Mucosa of stomach (tissue), 1 donor: Measurements from ENCODE around the gene PCNX1.

Experiments
- H3K27me3 ChIP-seq: one replicate; pipeline ENCODE4 v1.7.0; 2013; ENCODE audit warnings: mild to moderate bottlenecking, low read length; ENCODE audit not compliant: control insufficient read depth, insufficient read depth
- H3K36me3 ChIP-seq: one replicate; pipeline ENCODE4 v1.7.0; 2013; ENCODE audit warnings: low read length; ENCODE audit not compliant: control insufficient read depth, insufficient read depth
- H3K4me1 ChIP-seq: one replicate; pipeline ENCODE4 v1.7.0; 2013; ENCODE audit warnings: mild to moderate bottlenecking, low read length; ENCODE audit not compliant: control insufficient read depth, insufficient read depth
- H3K4me3 ChIP-seq: one replicate; pipeline ENCODE4 v1.7.0; 2013; ENCODE audit warnings: low read length
- H3K9ac ChIP-seq: one replicate; pipeline ENCODE4 v1.7.0; 2013; ENCODE audit warnings: mild to moderate bottlenecking, low read length, moderate library complexity
- H3K9me3 ChIP-seq: one replicate; pipeline ENCODE4 v1.7.0; 2013; ENCODE audit warnings: mild to moderate bottlenecking, low read length, moderate library complexity; ENCODE audit not compliant: control insufficient read depth
- donor health status: Pancreatic carcinoma.

PCNX1 gene

DNA sequence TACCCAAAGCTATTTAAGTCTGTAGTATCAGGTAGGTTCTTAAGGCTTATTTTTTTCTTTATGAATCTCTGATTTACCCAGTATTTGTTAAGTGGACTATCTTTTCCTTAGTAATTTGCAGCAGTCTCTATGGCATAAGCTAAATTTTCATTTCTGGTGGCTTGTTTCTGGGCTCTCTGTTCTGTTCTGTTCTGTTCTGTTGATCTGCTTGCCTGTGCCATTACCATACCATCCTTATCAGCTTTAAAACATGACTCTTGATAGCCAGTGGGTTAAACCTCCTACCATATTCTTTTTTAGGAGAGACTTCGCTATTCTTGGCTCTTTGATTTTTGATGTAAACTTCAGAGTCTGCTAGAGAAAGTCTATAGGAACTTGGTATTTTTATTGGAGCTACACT is 46.8 kb downstream of the PCNX1 start:
- Histone ChIP-seq H3K9ac (no peak overlapping the region), H3K4me1 (no peaks in the 10 kb centered on the region), H3K9me3 (no peaks in the 10 kb centered on the region)

DNA sequence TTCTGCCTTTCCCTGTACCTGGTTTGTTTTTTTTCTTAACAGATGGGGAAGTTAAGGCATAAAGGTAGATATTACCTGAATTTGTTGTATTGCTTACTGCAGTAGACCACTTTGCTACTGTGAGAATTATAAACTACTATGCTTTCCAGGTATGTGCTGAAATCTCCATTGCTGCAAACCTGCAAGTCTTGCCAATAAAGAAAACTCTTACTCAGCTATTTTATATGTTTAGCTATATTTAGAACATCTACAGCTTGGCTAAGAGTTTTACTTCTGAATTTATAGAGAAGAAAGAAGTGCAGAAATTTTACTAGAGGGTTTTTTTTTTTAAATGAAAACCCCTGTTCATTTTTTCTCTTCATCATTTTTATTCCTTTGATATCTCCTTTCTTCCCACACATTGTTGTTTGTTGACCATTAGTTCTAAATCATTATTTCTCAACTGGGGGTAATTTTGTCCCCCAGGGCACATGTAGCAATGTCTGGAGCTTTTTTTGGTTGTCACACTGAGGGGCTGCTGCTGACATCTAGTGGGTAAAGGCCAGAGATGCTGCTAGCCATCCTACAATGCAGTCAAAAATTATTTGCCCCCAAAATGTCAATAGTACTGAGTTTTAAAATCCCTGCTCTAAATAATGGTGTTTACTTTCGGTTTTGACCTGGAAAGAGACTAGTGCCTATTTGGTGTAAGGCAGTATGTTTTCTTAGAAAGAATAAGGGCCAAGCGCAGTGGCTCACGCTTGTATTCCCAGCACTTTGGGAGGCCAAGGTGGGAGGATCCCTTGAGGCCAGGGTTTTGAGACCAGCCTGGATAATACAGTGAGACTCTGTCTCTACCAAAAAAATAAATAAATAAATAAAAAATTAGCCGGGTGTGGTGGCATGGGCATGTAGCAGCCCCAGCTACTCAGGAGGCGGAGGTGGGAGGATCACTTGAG is 48.6 kb downstream of the PCNX1 start:
- Histone ChIP-seq H3K9me3 (no peaks in the 10 kb centered on the region), H3K4me1 (no peaks in the 10 kb centered on the region), H3K9ac (no peak overlapping the region), H3K4me3 (no peak overlapping the region), H3K36me3 (no peaks in the 10 kb centered on the region), H3K27me3 (no peaks in the 10 kb centered on the region)

More for the DNA sequence above, 46.8 kb downstream of the PCNX1 start:
- H3K27me3 ChIP-seq: no peaks in the 10 kb centered on the region
- no peaks in the 10 kb centered on the region for H3K36me3 ChIP-seq
- H3K4me3 ChIP-seq: no peak overlapping the region

DNA sequence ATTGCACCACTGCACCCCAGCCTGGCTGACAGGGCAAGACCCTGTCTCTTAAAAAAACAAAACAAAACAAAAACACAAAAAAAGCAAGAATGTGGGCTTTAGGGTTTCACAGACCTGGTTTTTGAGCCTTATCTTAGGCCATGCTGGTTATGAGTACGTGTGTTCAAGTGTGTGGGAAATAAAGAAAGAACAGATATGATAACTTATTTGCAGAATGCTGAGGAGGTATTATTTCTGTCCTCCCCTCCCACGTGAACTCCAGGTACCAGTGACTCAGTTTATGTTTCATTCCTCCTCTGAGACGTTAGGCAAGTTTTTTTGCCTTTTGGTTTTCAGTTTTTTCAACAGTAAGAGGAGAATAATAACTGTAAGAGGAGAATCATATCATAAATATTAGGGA is 49.3 kb downstream of the PCNX1 start:
- Histone ChIP-seq H3K4me1 (no peaks in the 10 kb centered on the region), H3K36me3 (no peaks in the 10 kb centered on the region), H3K9me3 (no peaks in the 10 kb centered on the region), H3K4me3 (no peak overlapping the region), H3K27me3 (no peaks in the 10 kb centered on the region), H3K9ac (no peak overlapping the region)

DNA sequence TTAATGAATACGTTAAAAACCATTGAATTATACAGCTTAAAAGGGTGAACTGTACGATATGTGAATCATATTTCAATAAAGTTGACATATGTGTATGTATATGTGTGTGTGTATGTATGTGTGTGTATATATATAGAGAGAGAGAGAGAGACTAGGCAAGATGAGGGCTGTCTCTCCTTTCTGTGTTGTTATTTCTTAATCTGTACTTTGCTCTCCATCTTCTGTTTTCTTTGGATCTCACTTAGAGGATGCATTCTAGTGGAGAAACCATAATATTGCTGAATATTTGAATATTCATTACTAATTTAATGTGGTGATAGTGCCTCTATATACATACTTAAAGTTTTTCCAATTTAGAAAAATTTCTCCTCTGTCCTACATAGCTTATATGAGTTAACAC is 50.5 kb downstream of the PCNX1 start:
- no peaks in the 10 kb centered on the region for H3K27me3 ChIP-seq
- no peak overlapping the region for H3K9ac ChIP-seq
- no peaks in the 10 kb centered on the region for H3K9me3 ChIP-seq
- no peak overlapping the region for H3K4me3 ChIP-seq
- no peaks in the 10 kb centered on the region for H3K36me3 ChIP-seq
- no peaks in the 10 kb centered on the region for H3K4me1 ChIP-seq

DNA sequence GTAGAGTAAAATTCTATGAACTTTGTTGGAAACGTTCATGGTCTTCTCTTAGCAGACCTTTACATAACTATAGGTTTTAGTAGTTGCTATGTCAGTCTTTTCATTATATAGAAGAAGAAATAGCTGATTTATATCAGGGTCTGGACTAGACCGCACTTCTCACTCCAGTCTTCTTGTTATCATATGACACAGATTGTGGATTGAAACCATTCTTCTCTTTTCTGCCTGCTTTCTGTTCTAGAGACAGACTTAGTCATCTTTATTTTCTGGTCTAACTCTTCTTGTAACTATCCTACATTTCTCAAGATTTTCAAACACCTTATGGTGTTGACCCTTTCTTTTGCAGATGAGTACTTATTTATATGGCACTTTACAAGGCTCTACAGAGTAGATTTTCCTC is 55.7 kb downstream of the PCNX1 start:
- Histone ChIP-seq H3K36me3 (no peaks in the 10 kb centered on the region), H3K9ac (no peak overlapping the region)

DNA sequence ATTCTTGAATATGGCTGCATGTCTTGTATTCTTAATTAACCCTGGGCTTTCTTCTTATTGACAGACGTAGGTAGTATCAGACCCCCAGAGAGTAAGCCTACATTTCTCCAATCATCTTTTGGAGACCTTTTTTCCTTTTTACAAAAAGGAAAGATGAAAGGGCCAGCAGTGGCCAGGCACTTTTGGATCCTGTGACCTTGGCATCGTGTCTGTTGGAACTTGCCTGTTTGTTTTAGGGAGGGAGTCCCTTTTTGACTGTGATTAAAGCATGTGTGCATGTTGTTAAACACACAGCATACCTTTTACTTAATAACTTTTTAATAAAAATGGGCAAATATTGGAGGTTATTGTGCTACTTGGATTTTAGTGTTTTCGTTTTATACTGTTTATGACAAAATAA is 57.2 kb downstream of the PCNX1 start:
- no peak overlapping the region for H3K4me3 ChIP-seq
- no peak overlapping the region for H3K9ac ChIP-seq
- no peaks in the 10 kb centered on the region for H3K9me3 ChIP-seq
- H3K36me3 ChIP-seq: peaks cover 3% of the 10 kb centered on the region
- H3K27me3 ChIP-seq: no peaks in the 10 kb centered on the region
- no peaks in the 10 kb centered on the region for H3K4me1 ChIP-seq

More for the DNA sequence above, 55.7 kb downstream of the PCNX1 start:
- no peaks in the 10 kb centered on the region for H3K4me1 ChIP-seq
- H3K4me3 ChIP-seq: no peak overlapping the region
- H3K9me3 ChIP-seq: no peaks in the 10 kb centered on the region
- no peaks in the 10 kb centered on the region for H3K27me3 ChIP-seq

DNA sequence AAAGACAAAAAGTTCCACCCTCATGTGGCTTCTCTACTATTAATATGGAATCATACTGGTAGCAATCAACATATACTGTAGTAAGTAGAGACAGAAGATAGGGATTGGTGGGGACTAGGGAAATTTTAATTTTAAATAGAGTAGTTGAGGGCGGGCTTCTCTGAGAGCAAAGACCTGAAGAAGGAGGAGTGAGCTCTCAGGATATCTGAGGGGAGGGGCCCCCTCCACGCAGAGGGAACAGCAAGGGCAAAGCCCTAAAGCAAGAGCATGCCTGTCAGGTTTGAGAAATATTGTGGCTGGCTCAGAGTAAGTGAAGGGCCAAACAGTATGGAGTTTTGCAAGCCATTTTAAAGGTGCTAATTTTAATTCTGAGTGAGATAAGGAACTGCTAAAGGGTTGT is 64.3 kb downstream of the PCNX1 start:
- Histone ChIP-seq H3K4me3 (no peak overlapping the region), H3K4me1 (no peaks in the 10 kb centered on the region), H3K36me3 (peaks cover 3% of the 10 kb centered on the region), H3K9me3 (no peaks in the 10 kb centered on the region), H3K27me3 (no peaks in the 10 kb centered on the region), H3K9ac (no peak overlapping the region)

DNA sequence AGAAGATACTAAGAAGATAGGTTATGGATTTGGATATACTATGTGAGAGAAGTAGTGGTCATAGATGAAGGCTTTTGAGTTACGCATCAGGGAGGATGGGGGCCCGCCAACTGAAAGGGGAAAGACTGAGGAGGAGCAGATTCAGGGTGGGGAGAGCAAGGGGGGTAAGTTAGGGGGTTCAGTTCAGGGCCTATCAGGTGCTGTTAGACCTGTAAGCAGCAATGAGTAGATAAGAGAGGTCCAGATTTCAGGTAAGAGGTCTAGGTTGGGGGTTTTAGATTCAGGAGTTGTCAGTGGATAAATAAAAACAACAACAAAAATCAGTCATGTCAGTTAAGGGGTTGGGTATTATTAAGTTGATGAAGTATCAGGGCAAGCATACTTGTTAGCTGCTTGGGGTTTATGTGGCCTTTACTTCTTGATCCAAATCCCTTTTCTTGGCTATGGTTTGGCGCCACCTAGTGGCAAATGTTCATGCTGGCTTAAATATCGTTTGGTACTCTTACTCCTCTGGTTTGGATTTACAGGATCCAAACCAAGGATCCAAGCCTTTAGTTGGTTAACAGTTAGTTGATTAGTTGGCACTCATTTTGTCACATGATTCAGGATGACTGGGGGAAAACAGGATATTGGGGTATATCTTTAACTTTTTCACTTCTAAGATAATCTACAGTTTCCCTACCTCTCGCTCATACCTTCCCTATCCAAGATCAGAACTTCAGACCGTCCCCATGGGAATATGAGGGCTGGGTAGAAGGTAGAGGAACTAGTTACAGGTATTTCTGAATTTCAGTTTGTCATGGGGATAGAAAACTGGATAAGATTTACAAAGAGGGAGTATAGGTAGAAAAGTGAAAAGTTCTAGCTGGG is 65.1 kb downstream of the PCNX1 start:
- Histone ChIP-seq H3K9me3 (no peaks in the 10 kb centered on the region), H3K36me3 (peaks cover 3% of the 10 kb centered on the region), H3K27me3 (no peaks in the 10 kb centered on the region), H3K9ac (no peak overlapping the region), H3K4me3 (no peak overlapping the region), H3K4me1 (no peaks in the 10 kb centered on the region)

DNA sequence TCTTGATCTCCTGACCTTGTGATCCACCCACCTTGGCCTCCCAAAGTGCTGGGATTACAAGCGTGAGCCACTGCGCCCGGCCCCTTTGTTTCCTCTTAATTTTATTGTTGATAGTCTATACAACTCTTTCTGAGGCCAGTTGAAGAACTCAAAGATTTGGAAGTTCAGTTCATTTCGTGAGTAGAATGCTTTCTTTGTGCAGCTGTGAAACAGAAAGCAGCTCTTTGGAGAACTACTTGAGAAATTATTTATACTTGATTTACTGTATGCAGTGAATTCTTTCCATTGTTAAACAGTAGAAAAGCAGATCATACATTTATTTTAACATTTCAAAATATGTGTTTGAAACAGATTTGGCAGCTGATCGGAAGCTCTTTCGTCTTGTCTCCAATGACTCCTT is 69.3 kb downstream of the PCNX1 start:
- Histone ChIP-seq H3K4me1 (no peaks in the 10 kb centered on the region), H3K9ac (no peak overlapping the region), H3K36me3 (no peaks in the 10 kb centered on the region), H3K27me3 (no peaks in the 10 kb centered on the region), H3K4me3 (no peak overlapping the region), H3K9me3 (no peaks in the 10 kb centered on the region)

DNA sequence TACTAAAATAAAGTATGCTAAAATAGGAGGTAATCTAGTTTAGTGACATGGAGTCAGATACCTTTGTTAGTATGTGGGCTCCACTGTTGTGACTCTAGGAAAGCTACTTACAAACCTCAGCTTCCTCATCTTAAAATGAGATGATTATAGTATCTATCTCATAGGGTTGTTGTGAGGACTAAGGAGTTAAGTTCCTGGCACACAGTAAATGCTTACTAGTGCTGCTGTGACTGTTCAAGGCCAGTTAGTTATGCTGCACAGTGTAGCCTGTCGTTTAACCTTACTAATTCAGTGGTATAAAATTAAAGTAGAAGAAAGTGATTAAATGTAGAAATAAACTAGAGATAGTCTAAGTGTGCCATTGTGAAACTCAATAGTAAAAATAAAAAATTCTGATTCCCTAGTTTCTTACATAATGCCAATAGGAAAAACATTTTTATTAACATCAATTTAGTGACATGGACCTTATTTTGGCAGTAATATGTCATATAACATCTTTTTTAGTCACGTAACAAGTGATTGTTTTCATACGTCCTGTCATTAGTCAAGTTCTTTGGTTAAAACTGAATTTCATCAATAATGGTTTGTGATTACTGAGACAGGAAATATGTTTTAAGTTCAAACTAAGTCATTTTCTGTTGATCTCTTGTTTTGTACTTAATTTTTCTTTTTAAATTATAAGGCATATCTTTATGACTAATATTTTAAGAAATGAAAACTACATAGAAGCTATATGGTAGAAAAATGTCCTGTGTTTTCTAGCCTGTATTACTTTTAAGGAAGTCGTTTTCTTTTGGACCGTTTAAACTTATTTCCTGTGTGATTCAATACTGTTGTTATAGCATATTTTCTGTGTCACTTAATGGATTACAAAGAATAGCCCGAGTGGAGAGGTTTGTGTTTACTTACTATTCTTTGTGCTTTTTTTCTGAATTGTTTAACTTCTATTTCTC is 74.0 kb downstream of the PCNX1 start:
- no peaks in the 10 kb centered on the region for H3K36me3 ChIP-seq
- no peaks in the 10 kb centered on the region for H3K4me1 ChIP-seq
- no peak overlapping the region for H3K9ac ChIP-seq
- no peaks in the 10 kb centered on the region for H3K9me3 ChIP-seq
- H3K4me3 ChIP-seq: no peak overlapping the region
- no peaks in the 10 kb centered on the region for H3K27me3 ChIP-seq

DNA sequence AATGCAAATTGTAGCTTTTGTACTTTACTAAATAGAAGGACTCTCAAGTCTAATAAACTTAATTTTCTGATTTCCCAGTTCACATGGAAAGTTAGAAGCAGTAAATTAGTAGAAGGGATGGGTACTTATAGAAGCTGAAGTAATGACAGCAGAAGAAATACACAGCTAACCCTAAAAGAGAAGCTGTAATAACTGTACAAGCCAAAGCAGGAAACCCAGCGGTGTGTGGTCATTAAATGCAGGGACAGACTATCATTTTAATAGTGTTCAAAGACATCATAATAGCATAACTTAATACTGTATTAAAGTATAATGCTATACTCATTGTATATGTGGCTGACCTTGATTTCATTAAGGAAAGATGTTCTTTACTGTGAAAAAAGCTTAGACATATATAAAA is 74.9 kb downstream of the PCNX1 start:
- Histone ChIP-seq H3K9me3 (no peaks in the 10 kb centered on the region), H3K4me1 (no peaks in the 10 kb centered on the region), H3K27me3 (no peaks in the 10 kb centered on the region), H3K4me3 (no peak overlapping the region), H3K36me3 (no peaks in the 10 kb centered on the region), H3K9ac (no peak overlapping the region)
